HEK293T (cell line): Measurements from ENCODE around the gene ZFPM1.

Source experiments
- CTBP1 ChIP-seq: fragments of 450-650 bp; IDR thresholded peaks from 2 replicates; pipeline ENCODE4 v1.6.1; 2016; ENCODE audit warnings: borderline replicate concordance
- HDGF ChIP-seq: fragments of 450-650 bp; IDR thresholded peaks from 2 replicates; pipeline ENCODE4 v1.6.1; 2017; ENCODE audit warnings: antibody characterized with exemption, borderline replicate concordance
- TARDBP ChIP-seq: fragments of 450-650 bp; IDR thresholded peaks from 2 replicates; pipeline ENCODE4 v1.6.1; 2016

DNA sequence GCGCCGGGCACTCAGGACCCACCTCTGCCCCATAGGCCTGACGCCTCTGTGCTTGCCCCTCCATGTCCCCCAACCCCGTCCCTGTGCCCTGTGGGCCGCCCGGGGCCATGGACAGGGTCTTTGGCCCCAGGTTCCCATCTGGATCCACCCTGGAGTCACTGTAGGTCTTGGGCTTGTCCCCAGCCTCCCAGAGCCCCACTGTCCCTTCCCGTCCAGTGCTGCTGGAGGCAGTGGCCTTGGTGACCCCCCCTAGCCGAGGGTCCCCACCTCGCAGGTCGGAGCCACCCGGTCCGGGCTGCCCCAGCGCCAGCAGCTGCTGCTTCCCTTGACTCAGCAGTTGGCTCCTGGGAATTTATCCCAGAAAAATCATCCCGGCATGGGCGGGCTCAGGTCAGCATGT is 49.3 kb downstream of the ZFPM1 start:
- TF ChIP-seq TARDBP (no peak), HDGF (no peak), CTBP1 (no peak)
